ENCODE results near the gene NYAP1.

Gene NYAP1

GRCh38 chr7:100504887-100505611, 21.3 kb downstream of the NYAP1 start:
- no peak overlapping the region for H3K4me3 ChIP-seq (ENCODE audit: low read depth in 1 of 2, low read length in 2 of 2)
- ATAC-seq (ENCODE audit: insufficient read depth, low read depth) (no peak), DNase-seq (no peak)
- H3K36me3 ChIP-seq (ENCODE audit: insufficient read depth, low read length): no peaks in the 10 kb centered on the region
- no peak overlapping the region for H2AFZ ChIP-seq (ENCODE audit: low read depth, low read length)
- H3K9ac ChIP-seq (ENCODE audit: low read depth, low read length): no peak overlapping the region
- no peaks in the 10 kb centered on the region for H3K9me3 ChIP-seq (ENCODE audit: insufficient read depth, low read length, severe bottlenecking)
- no peaks in the 10 kb centered on the region for H3K27me3 ChIP-seq (ENCODE audit: insufficient read depth, low read length, poor library complexity)
- H3K4me1 ChIP-seq (ENCODE audit: insufficient read depth, low read length): no peaks in the 10 kb centered on the region
- H3K4me2 ChIP-seq (ENCODE audit: insufficient read depth, low read length): no peak overlapping the region
- H3K79me2 ChIP-seq (ENCODE audit: insufficient read depth, low read length): no peaks in the 10 kb centered on the region
- no peaks in the 10 kb centered on the region for H4K20me1 ChIP-seq (ENCODE audit: insufficient read depth, low read length)
- H3K27ac ChIP-seq (ENCODE audit: low read length): no peak overlapping the region
- TF ChIP-seq CTCF (IDR thresholded peaks at IDR 0.05; ENCODE audit: borderline replicate concordance, extremely low read depth, low read length, poor library complexity, severe bottlenecking) (no peak), EZH2 (IDR thresholded peaks at IDR 0.05; ENCODE audit: borderline replicate concordance, low read depth, low read length, severe bottlenecking) (no peak)

- H3K9ac ChIP-seq (ENCODE audit: low read depth, low read length): no peak overlapping the region
- no peaks in the 10 kb centered on the region for H3K27me3 ChIP-seq (ENCODE audit: insufficient read depth, low read length, poor library complexity)
- H3K4me3 ChIP-seq (ENCODE audit: low read depth in 1 of 2, low read length in 2 of 2): no peak overlapping the region
- ATAC-seq (ENCODE audit: insufficient read depth, low read depth) (no peak), DNase-seq (no peak)
- H3K4me1 ChIP-seq (ENCODE audit: insufficient read depth, low read length): no peaks in the 10 kb centered on the region
- no peak overlapping the region for H3K4me2 ChIP-seq (ENCODE audit: insufficient read depth, low read length)
- no peaks in the 10 kb centered on the region for H3K79me2 ChIP-seq (ENCODE audit: insufficient read depth, low read length)
- no peaks in the 10 kb centered on the region for H3K9me3 ChIP-seq (ENCODE audit: insufficient read depth, low read length, severe bottlenecking)
- no peak overlapping the region for H3K27ac ChIP-seq (ENCODE audit: low read length)
- H3K36me3 ChIP-seq (ENCODE audit: insufficient read depth, low read length): no peaks in the 10 kb centered on the region
- TF ChIP-seq CTCF (IDR thresholded peaks at IDR 0.05; ENCODE audit: borderline replicate concordance, extremely low read depth, low read length, poor library complexity, severe bottlenecking) (no peak), EZH2 (IDR thresholded peaks at IDR 0.05; ENCODE audit: borderline replicate concordance, low read depth, low read length, severe bottlenecking) (no peak)
- H2AFZ ChIP-seq (ENCODE audit: low read depth, low read length): no peak overlapping the region
- no peaks in the 10 kb centered on the region for H4K20me1 ChIP-seq (ENCODE audit: insufficient read depth, low read length)
Observed at GRCh38 chr7:100506356-100506923, 22.7 kb downstream of the NYAP1 start.

- H2AFZ ChIP-seq (ENCODE audit: low read depth, low read length): no peak overlapping the region
Observed at GRCh38 chr7:100509231-100509630, 25.5 kb downstream of the NYAP1 start.

More at GRCh38 chr7:100509231-100509630, 25.5 kb downstream of the NYAP1 start:
- TF ChIP-seq EZH2 (IDR thresholded peaks at IDR 0.05; ENCODE audit: borderline replicate concordance, low read depth, low read length, severe bottlenecking) (no peak), CTCF (IDR thresholded peaks at IDR 0.05; ENCODE audit: borderline replicate concordance, extremely low read depth, low read length, poor library complexity, severe bottlenecking) (no peak)
- no peaks in the 10 kb centered on the region for H3K4me1 ChIP-seq (ENCODE audit: insufficient read depth, low read length)
- no peaks in the 10 kb centered on the region for H3K27me3 ChIP-seq (ENCODE audit: insufficient read depth, low read length, poor library complexity)
- no peak overlapping the region for H3K9ac ChIP-seq (ENCODE audit: low read depth, low read length)
- H3K9me3 ChIP-seq (ENCODE audit: insufficient read depth, low read length, severe bottlenecking): no peaks in the 10 kb centered on the region
- no peaks in the 10 kb centered on the region for H3K79me2 ChIP-seq (ENCODE audit: insufficient read depth, low read length)
- H3K4me2 ChIP-seq (ENCODE audit: insufficient read depth, low read length): no peak overlapping the region
- no peak for DNase-seq
- no peaks in the 10 kb centered on the region for H4K20me1 ChIP-seq (ENCODE audit: insufficient read depth, low read length)
- no peaks in the 10 kb centered on the region for H3K36me3 ChIP-seq (ENCODE audit: insufficient read depth, low read length)
- no peak for ATAC-seq (ENCODE audit: insufficient read depth, low read depth)
- H3K27ac ChIP-seq (ENCODE audit: low read length): no peak overlapping the region
- no peak overlapping the region for H3K4me3 ChIP-seq (ENCODE audit: low read depth in 1 of 2, low read length in 2 of 2)
